Thyroid gland (tissue), 4 donors: ENCODE data around the gene RAB30. TPM values are rescaled to one million over a fixed set of nuclear protein-coding genes. Genes with fewer than 3 reads are reported as not detected.

Experiments
- DNase-seq, 2 donors: peaks; one replicate each; pipeline ENCODE4 v3.0.0-alpha.2; 2019
- H3K27ac ChIP-seq, 3 donors: fragments of 200-600 bp; sonication (generic); 1 replicate in 2 of 3; 2 replicates in 1 of 3; pipeline ENCODE4 v1.5.1; 2016 to 2019; ENCODE audit warnings: mild to moderate bottlenecking in 1 of 3, moderate library complexity in 1 of 3
- H3K27me3 ChIP-seq: fragments of 200-600 bp; sonication (generic); one replicate; pipeline ENCODE4 v1.5.1; 2019
- H3K36me3 ChIP-seq, 2 donors: fragments of 200-600 bp; sonication (generic); one replicate each; pipeline ENCODE4 v1.5.1; 2016 to 2019
- H3K4me1 ChIP-seq, 2 donors: fragments of 200-600 bp; sonication (generic); one replicate each; pipeline ENCODE4 v1.5.1; 2017 to 2019
- H3K4me3 ChIP-seq, 3 donors: fragments of 200-600 bp; sonication (generic); replicated peaks in 1 of 3; 1 replicate in 2 of 3; 2 replicates in 1 of 3; pipeline ENCODE4 v1.5.1; 2016; ENCODE audit warnings: mild to moderate bottlenecking in 1 of 3
- H3K9me3 ChIP-seq: fragments of 200-600 bp; sonication (generic); one replicate; pipeline ENCODE4 v1.5.1; 2017
- POLR2A ChIP-seq, 2 donors: fragments of 450-650 bp; IDR thresholded peaks; one replicate each; pipeline ENCODE4 v1.6.1; 2017; ENCODE audit warnings: antibody characterized with exemption in 2 of 2, mild to moderate bottlenecking in 2 of 2, moderate library complexity in 1 of 2
- WGBS, 2 donors: methylation state at CpG; one replicate each; pipeline ENCODE4 v1.1.5; 2017; 5-methylcytosine and 5-hydroxymethylcytosine counted together
- intact Hi-C: fragments of 100-400 bp; cut with DNase I; formaldehyde crosslinking; loops from one replicate; pipeline ENCODE4 v1.15.1; 2023
- total RNA-seq, 4 donors: library from RNA; depleted of rRNA; stranded (reverse); fragments of >200 nt; gene quantifications; one replicate each; pipeline ENCODE4 v1.2.3, GENCODE V29; 2016
- TF ChIP-seq, protein P1 (sequence below), 6 experiments: fragments of 200-600 bp in 3 of 6; fragments of 450-650 bp in 3 of 6; sonication (generic) in 3 of 6; IDR thresholded peaks; one replicate each; pipeline ENCODE4 v1.5.1; 2016 to 2019; ENCODE audit warnings: antibody characterized with exemption in 6 of 6, mild to moderate bottlenecking in 2 of 6, inconsistent platforms in 1 of 6, moderate library complexity in 1 of 6

RAB30 gene
- total RNA-seq, 4 donors from 2014 or later, result 12.0 to 30.0 (median 22.8) TPM

DNA sequence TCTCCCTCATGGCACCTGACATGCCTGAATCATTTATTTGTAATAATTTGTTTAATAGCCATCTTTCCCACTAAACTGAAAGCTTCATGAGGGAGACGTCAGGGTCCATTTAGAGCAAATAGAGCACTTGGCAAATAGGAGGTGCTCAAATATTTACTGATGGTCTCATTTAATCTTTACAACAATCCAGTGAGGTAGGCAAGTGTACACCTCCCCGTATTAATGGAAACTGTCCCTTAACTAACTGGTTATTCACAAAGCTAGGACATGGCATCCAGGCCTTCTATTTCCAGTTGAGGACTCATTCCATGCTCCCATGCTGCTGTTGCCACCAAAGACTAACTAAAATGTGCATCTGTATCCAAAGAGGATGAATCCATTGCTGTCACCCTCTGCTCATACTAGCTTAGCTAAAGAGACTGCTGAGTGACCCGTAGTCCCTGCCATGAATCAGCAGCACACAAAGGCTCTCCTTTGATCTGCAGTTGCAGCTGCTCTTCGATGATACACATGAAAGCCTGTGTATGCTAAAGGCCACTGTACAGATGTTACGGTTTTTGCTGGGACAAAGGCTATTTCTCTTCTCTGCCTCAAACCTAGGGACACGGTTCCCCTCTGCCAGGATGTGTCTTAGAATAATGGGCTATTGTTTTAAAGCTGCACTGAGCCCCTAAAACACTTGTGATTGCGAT, 82.6 kb downstream of the RAB30 start:
- 81 to 83% methylated on average over 7 of the region's 7 CpGs for WGBS, 2 donors
- intact Hi-C loops, result no loop called here

DNA sequence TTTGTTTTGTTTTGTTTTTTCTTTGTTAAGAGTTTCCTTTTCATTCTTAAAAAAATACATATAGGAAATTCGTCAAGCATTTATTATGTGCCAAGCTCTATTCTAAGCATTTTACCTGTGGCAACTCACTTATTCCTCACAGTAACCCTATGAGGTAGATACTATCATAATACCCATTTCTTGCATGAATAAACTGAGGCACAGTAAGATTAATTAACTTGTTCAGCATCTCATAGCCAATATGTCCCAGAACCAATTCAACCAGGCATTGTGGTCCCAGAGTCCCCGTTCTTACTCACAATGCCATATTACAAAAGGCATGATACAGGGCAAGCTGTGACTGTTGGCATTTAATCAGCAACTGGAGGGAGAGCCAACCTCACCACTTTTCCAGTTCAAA, 83.7 kb downstream of the RAB30 start:
- 93 to 94% methylated on average over 2 of the region's 2 CpGs for WGBS, 2 donors
- Histone ChIP-seq H3K27ac (no peak overlapping the region), H3K4me1 (no peaks in the 10 kb centered on the region), H3K36me3 (peaks cover 4% of the 10 kb centered on the region in 2 donors), H3K4me3 (no peak overlapping the region), H3K27me3 (no peaks in the 10 kb centered on the region), H3K9me3 (no peaks in the 10 kb centered on the region)
- TF ChIP-seq, protein P1, sequence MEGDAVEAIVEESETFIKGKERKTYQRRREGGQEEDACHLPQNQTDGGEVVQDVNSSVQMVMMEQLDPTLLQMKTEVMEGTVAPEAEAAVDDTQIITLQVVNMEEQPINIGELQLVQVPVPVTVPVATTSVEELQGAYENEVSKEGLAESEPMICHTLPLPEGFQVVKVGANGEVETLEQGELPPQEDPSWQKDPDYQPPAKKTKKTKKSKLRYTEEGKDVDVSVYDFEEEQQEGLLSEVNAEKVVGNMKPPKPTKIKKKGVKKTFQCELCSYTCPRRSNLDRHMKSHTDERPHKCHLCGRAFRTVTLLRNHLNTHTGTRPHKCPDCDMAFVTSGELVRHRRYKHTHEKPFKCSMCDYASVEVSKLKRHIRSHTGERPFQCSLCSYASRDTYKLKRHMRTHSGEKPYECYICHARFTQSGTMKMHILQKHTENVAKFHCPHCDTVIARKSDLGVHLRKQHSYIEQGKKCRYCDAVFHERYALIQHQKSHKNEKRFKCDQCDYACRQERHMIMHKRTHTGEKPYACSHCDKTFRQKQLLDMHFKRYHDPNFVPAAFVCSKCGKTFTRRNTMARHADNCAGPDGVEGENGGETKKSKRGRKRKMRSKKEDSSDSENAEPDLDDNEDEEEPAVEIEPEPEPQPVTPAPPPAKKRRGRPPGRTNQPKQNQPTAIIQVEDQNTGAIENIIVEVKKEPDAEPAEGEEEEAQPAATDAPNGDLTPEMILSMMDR (IDR thresholded peaks at IDR 0.05), result no peak
- TF ChIP-seq POLR2A (IDR thresholded peaks at IDR 0.05), result no peak
- DNase-seq, result no peak
- intact Hi-C loops, result no loop called here

More for the DNA sequence above, 82.6 kb downstream of the RAB30 start:
- Histone ChIP-seq H3K27me3 (no peaks in the 10 kb centered on the region), H3K9me3 (no peaks in the 10 kb centered on the region), H3K4me1 (no peaks in the 10 kb centered on the region), H3K36me3 (peaks cover 1 to 4% of the 10 kb centered on the region in 2 donors), H3K4me3 (no peak overlapping the region), H3K27ac (no peak overlapping the region)
- TF ChIP-seq POLR2A (IDR thresholded peaks at IDR 0.05), result no peak
- TF ChIP-seq, protein P1 (IDR thresholded peaks at IDR 0.05), result no peak
- DNase-seq, result no peak

DNA sequence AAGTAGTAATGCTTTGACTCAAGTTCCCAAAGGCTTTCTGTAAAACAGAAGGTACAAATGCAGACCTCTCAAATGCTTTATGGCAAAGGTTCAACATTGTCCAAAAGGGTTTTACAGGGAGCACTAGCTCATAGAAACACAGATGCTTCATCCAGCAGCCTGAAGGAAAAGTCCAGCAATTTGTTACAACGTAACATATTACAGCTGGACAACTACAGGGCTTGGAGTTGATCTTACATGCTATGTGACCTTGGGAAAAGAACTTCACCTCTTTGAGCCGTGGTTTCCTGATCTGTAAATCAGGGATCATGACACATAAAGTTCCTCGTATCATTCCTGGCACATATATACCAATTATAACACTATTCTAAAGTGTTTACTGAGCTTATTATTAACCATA, 85.3 kb downstream of the RAB30 start:
- Histone ChIP-seq H3K36me3 (peaks cover 4 to 10% of the 10 kb centered on the region in 2 donors), H3K4me1 (no peaks in the 10 kb centered on the region), H3K4me3 (no peak overlapping the region), H3K27ac (no peak overlapping the region), H3K27me3 (no peaks in the 10 kb centered on the region), H3K9me3 (no peaks in the 10 kb centered on the region)
- intact Hi-C loops, result no loop called here
- TF ChIP-seq POLR2A (IDR thresholded peaks at IDR 0.05), result no peak
- TF ChIP-seq, protein P1 (IDR thresholded peaks at IDR 0.05), result no peak
- no peak for DNase-seq
- WGBS, 2 donors, result 81 to 88% methylated on average over 3 of the region's 3 CpGs

DNA sequence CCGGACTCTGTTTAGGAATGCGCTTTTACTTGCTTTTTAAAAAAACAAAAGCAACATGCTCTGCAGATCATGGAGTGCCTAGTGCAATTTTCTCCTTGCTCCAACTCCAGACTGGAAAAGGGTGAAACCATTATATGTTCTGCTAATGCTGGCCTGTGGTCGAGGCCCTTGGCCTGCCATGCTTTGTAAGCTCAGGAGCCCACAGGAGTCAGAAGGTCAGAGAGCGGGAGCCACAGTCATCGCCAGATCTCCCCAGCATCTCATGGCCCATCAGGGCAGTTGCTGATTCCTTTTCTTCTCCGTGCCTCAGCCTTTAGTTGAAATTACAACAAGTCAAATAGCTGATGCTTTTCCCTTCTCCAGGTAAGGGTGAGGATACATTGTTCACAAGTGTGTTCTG, 89.8 kb downstream of the RAB30 start:
- no peak for TF ChIP-seq POLR2A (IDR thresholded peaks at IDR 0.05)
- TF ChIP-seq, protein P1 (IDR thresholded peaks at IDR 0.05), result no peak
- peaks cover 4 to 10% of the 10 kb centered on the region in 2 donors for H3K36me3 ChIP-seq
- H3K27me3 ChIP-seq, result no peaks in the 10 kb centered on the region
- DNase-seq, result no peak
- no peak overlapping the region for H3K27ac ChIP-seq
- H3K9me3 ChIP-seq, result no peaks in the 10 kb centered on the region
- no peaks in the 10 kb centered on the region for H3K4me1 ChIP-seq
- intact Hi-C loops, result no loop called here
- WGBS, 2 donors, result 89 to 97% methylated on average over 6 of the region's 6 CpGs
- H3K4me3 ChIP-seq, result no peak overlapping the region

DNA sequence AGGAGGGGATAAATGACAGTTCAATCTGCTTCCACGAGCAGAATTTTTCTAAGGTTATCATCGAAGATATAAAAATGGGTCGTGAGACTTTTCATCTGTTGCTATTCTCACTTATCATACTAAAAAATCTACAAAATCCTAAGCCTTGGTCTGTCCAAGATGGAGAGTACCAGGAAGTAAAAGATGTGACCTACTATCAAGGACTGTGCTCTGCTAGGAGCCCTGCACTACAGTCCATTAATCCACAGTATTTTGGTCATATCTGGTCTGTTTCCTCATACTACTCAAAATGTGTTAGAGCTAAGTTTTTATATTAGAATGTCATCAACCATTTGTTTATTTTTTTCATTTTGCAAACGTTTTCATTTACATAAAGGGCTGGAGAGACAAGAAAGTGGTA, 90.8 kb downstream of the RAB30 start:
- intact Hi-C loops, result no loop called here
- Histone ChIP-seq H3K27me3 (no peaks in the 10 kb centered on the region), H3K4me1 (no peaks in the 10 kb centered on the region), H3K36me3 (peaks cover 4 to 6% of the 10 kb centered on the region in 2 donors), H3K4me3 (no peak overlapping the region), H3K9me3 (no peaks in the 10 kb centered on the region), H3K27ac (no peak overlapping the region)
- no peak for DNase-seq
- WGBS, 2 donors, result 84 to 86% methylated on average over 4 of the region's 4 CpGs
- TF ChIP-seq, protein P1 (IDR thresholded peaks at IDR 0.05), result no peak
- TF ChIP-seq POLR2A (IDR thresholded peaks at IDR 0.05), result no peak
